GM10847 (cell line): ENCODE results near the gene NRXN3.

Experiments used
- POLR2A ChIP-seq: IDR thresholded peaks from 2 replicates; pipeline ENCODE4 v1.6.1; 2011; ENCODE audit not compliant: insufficient read length; ENCODE audit errors: extremely low read depth

NRXN3 gene

GRCh38 chr14:79395061-79395460, 1224.9 kb downstream of the NRXN3 start:
- no peak for TF ChIP-seq POLR2A

GRCh38 chr14:79404874-79405511, 1234.8 kb downstream of the NRXN3 start:
- no peak for TF ChIP-seq POLR2A

GRCh38 chr14:79405512-79405910, 1235.3 kb downstream of the NRXN3 start:
- no peak for TF ChIP-seq POLR2A

- TF ChIP-seq POLR2A: no peak
These were observed 1237.4 kb downstream of the NRXN3 start for GRCh38 chr14:79407572-79407971.

GRCh38 chr14:79408696-79409095, 1238.5 kb downstream of the NRXN3 start:
- TF ChIP-seq POLR2A: no peak

GRCh38 chr14:79411403-79412174, 1241.4 kb downstream of the NRXN3 start:
- TF ChIP-seq POLR2A: no peak

GRCh38 chr14:79412822-79413221, 1242.6 kb downstream of the NRXN3 start:
- no peak for TF ChIP-seq POLR2A

- no peak for TF ChIP-seq POLR2A
These were observed 1243.7 kb downstream of the NRXN3 start for GRCh38 chr14:79413734-79414428.

- TF ChIP-seq POLR2A: no peak
These were observed 1245.6 kb downstream of the NRXN3 start for GRCh38 chr14:79415726-79416125.

GRCh38 chr14:79417961-79418360, 1247.8 kb downstream of the NRXN3 start:
- no peak for TF ChIP-seq POLR2A

- TF ChIP-seq POLR2A: no peak
These were observed 1248.7 kb downstream of the NRXN3 start for GRCh38 chr14:79418649-79419415.

GRCh38 chr14:79419571-79420327, 1249.6 kb downstream of the NRXN3 start:
- TF ChIP-seq POLR2A: no peak

- TF ChIP-seq POLR2A: no peak
These were observed 1250.6 kb downstream of the NRXN3 start for GRCh38 chr14:79420725-79421124.

- no peak for TF ChIP-seq POLR2A
These were observed 1251.6 kb downstream of the NRXN3 start for GRCh38 chr14:79421811-79422210.

GRCh38 chr14:79424462-79424861, 1254.3 kb downstream of the NRXN3 start:
- TF ChIP-seq POLR2A: no peak
